NT2/D1 (cell line): ENCODE results near the gene MMD.

Source experiments
- YY1 ChIP-seq: IDR thresholded peaks from 2 replicates; pipeline ENCODE4 v1.6.1; 2011; ENCODE audit not compliant: insufficient read length, insufficient read depth
- ZNF274 ChIP-seq: IDR thresholded peaks from 2 replicates; pipeline ENCODE4 v1.6.1; 2011; ENCODE audit warnings: mild to moderate bottlenecking, low read depth, low read length

DNA sequence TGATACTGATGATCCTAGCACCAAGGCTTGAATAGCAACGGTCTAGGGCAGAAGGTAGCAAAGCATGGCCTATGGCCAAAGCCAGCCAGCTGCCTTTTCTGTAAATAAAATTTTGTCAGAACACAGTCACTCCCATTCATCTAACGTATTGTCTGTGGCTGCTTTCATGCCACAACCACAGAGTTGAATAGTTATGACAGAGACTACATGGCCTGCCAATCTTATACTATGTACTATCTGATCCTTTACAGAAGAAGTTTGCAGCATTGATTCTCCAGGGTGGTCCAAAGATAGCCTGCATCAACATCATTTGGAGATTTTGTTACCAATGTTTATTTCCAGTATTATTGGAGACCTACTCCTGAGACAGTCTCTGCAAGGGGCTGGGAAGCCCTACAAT lies 19.9 kb upstream of the MMD start:
- TF ChIP-seq YY1 = no peak
- no peak for TF ChIP-seq ZNF274
